ENCODE results near the gene ADAM15. TPM values are rescaled to one million over a fixed set of nuclear protein-coding genes. Genes with fewer than 3 reads are reported as not detected.

Gene ADAM15
- total and polyA plus RNA-seq, 2 of the 8 experiments (the other 6 are each of a cell fraction or from before 2014, with no cell fraction given): 32.9 to 37.6 TPM

- H3K4me1 ChIP-seq (replicated peaks in 1 of 4; ENCODE audit: control insufficient read depth in 3 of 4, insufficient read depth in 4 of 4, low read length in 3 of 4): peaks cover 0 to 15% (median 13%) of the 10 kb centered on the region in 4 experiments; a peak in 6 of 7 replicates
- 0 out of 2 replicates have a peak overlapping the region, but pooled peaks have one; percentile 69 for H2AK5ac ChIP-seq (ENCODE audit: low read depth, low read length)
- DNase-seq (ENCODE audit: low read depth in 1 of 2, low spot score in 2 of 2) (peak; percentile 68 to 97), FAIRE-seq (peak; percentile 19)
- H3K23ac ChIP-seq (ENCODE audit: insufficient read length): no peak overlapping the region
- no peaks in the 10 kb centered on the region for H3K23me2 ChIP-seq (ENCODE audit: low read depth, low read length)
- peak overlapping the region; percentile 90 for H2BK15ac ChIP-seq (ENCODE audit: low read length)
- H2BK12ac ChIP-seq (ENCODE audit: low read depth, low read length): peak overlapping the region; percentile 96; the same call in 1 of the 2 replicates
- H4K8ac ChIP-seq (ENCODE audit: extremely low read depth, insufficient read depth, low read length): peak overlapping the region; percentile 20; the same call in 1 of the 2 replicates
- no peak overlapping the region for H3K14ac ChIP-seq (ENCODE audit: insufficient read length)
- 0 out of 8 replicates have a peak overlapping the region, but pooled peaks of 1 of the 4 experiments have one; percentile 28 for H3K4me3 ChIP-seq (ENCODE audit: extremely low read depth in 1 of 4, insufficient read depth in 2 of 4, low read depth in 3 of 4, low read length in 4 of 4)
- WGBS, 2 experiments (ENCODE audit: extremely low coverage in 1 of 2, insufficient coverage in 1 of 2, insufficient read length in 1 of 2, insufficient replicate concordance in 2 of 2, low coverage in 1 of 2, low lambda C conversion rate in 2 of 2, missing lambda C conversion rate in 1 of 2): 39% methylated on average over 28 of the region's 29 CpGs; no CpG with 5 or more reads in 1 of the 2 experiments
- peak overlapping the region; percentile 3 for H3K4ac ChIP-seq (replicated peaks; ENCODE audit: insufficient read length, low read depth, low read length)
- POLR2A ChIA-PET (ENCODE audit: partially characterized antibody): interaction anchor here (0.7 to 1.8 kb wide), 7 partner anchors 21 to 81 kb away, joined by 4 to 7 read pairs (median 5); partner anchors contain the start of genes EFNA4 and KRTCAP2
- H2BK20ac ChIP-seq (ENCODE audit: low read length): no peak overlapping the region; the same call in 1 of the 2 replicates
- peak overlapping the region; percentile 85 for H4K91ac ChIP-seq (replicated peaks; ENCODE audit: insufficient read length, low read length)
- no peaks in the 10 kb centered on the region for H3K79me2 ChIP-seq (ENCODE audit: control insufficient read depth in 1 of 2, insufficient read depth in 2 of 2, low read length in 2 of 2)
- H3K18ac ChIP-seq (ENCODE audit: extremely low read depth, low read length): peak overlapping the region; percentile 34; the same call in 1 of the 2 replicates
- H3K4me2 ChIP-seq (ENCODE audit: insufficient read depth in 1 of 2, low read depth in 2 of 2, low read length in 2 of 2): peak overlapping the region; percentile 1 to 52; a peak in 3 of 4 replicates
- H3K9ac ChIP-seq (replicated peaks in 1 of 4; ENCODE audit: extremely low read depth in 1 of 4, low read depth in 3 of 4, low read length in 3 of 4): no peak overlapping the region
- H3K27ac ChIP-seq (ENCODE audit: low read depth, low read length): no peak overlapping the region
- no peaks in the 10 kb centered on the region for H3K79me1 ChIP-seq (ENCODE audit: low read depth, low read length)
- peak overlapping the region; percentile 93 for H2AFZ ChIP-seq (ENCODE audit: low read length)
- peak overlapping the region; percentile 13 for H2BK120ac ChIP-seq (replicated peaks; ENCODE audit: low read depth, low read length)
- no peak overlapping the region for H3K56ac ChIP-seq (replicated peaks; ENCODE audit: insufficient read length, low read depth, low read length)
- peaks cover 0 to 13% (median 2%) of the 10 kb centered on the region in 4 experiments; a peak in 2 of 7 replicates for H3K27me3 ChIP-seq (replicated peaks in 1 of 4; ENCODE audit: control insufficient read depth in 3 of 4, extremely low read depth in 1 of 4, insufficient read depth in 3 of 4, low read length in 3 of 4)
- H4K20me1 ChIP-seq (replicated peaks in 1 of 2; ENCODE audit: control insufficient read depth in 1 of 2, insufficient read depth in 2 of 2, low read length in 2 of 2): no peaks in the 10 kb centered on the region
- H3K36me3 ChIP-seq (ENCODE audit: control insufficient read depth in 2 of 4, insufficient read depth in 4 of 4, low read length in 3 of 4): no peaks in the 10 kb centered on the region
- H2BK5ac ChIP-seq (ENCODE audit: low read depth, low read length): peak overlapping the region; percentile 79; the same call in 1 of the 2 replicates
- no peaks in the 10 kb centered on the region for H3K9me3 ChIP-seq (ENCODE audit: insufficient read depth in 2 of 2, low read depth in 1 of 2, low read length in 1 of 2)
- peak overlapping the region; percentile 18 for H4K5ac ChIP-seq (ENCODE audit: insufficient read length, low read depth, low read length)
- CTCF ChIA-PET (ENCODE audit: partially characterized antibody): interaction anchor here (0.5 to 6.3 kb wide), 43 partner anchors 8 to 1447 kb away, joined by 3 to 215 read pairs (median 6); partner anchors contain the start of genes ADAM15, EFNA3, EFNA4 and KRTCAP2
- TF ChIP-seq CTBP2 (IDR thresholded peaks at IDR 0.05; ENCODE audit: borderline replicate concordance, insufficient read depth, insufficient read length, low read length) (no peak), TAF7 (optimal IDR thresholded peaks at IDR 0.05; ENCODE audit: borderline replicate concordance, low read depth, low read length) (no peak), BACH1 (IDR thresholded peaks at IDR 0.05; ENCODE audit: low read length) (peak; percentile 91), ATF3 (IDR thresholded peaks at IDR 0.05; ENCODE audit: insufficient read depth, low read depth, low read length) (peak; percentile 44; the same call in 1 of the 2 replicates), USF2 (IDR thresholded peaks at IDR 0.05; ENCODE audit: low read length) (peak; percentile 57; the same call in 1 of the 2 replicates)
Observed at GRCh38 chr1:155091071-155092051, 40.2 kb downstream of the ADAM15 start.

Data from H1 (cell line).